T follicular helper cell (primary cell): Measurements from ENCODE around the gene RBM19.

ENCODE experiments used
- DNase-seq: peaks from one replicate; pipeline ENCODE4 v3.0.0-alpha.2; 2020; ENCODE audit warnings: low read depth

The RBM19 gene

GRCh38 chr12:113990250-113991223, 24.4 kb upstream of the RBM19 start:
- DNase-seq: no peak

- DNase-seq: no peak
These were observed 22.9 kb upstream of the RBM19 start for GRCh38 chr12:113988976-113989375.

- DNase-seq: no peak
These were observed 21.9 kb upstream of the RBM19 start for GRCh38 chr12:113988064-113988451.

GRCh38 chr12:113987261-113988063, 21.3 kb upstream of the RBM19 start:
- no peak for DNase-seq

- no peak for DNase-seq
These were observed 18.3 kb upstream of the RBM19 start for GRCh38 chr12:113984464-113984863.

- no peak for DNase-seq
These were observed 17.8 kb upstream of the RBM19 start for GRCh38 chr12:113983777-113984448.

GRCh38 chr12:113983265-113983664, 17.1 kb upstream of the RBM19 start:
- DNase-seq: no peak

GRCh38 chr12:113981876-113982275, 15.8 kb upstream of the RBM19 start:
- DNase-seq: no peak

GRCh38 chr12:113980537-113981337, 14.6 kb upstream of the RBM19 start:
- DNase-seq: no peak

- DNase-seq: no peak
These were observed 13.9 kb upstream of the RBM19 start for GRCh38 chr12:113980054-113980453.

GRCh38 chr12:113978080-113978479, 12.0 kb upstream of the RBM19 start:
- DNase-seq: no peak

- no peak for DNase-seq
These were observed 7.9 kb upstream of the RBM19 start for GRCh38 chr12:113974006-113974405.

- DNase-seq: no peak
These were observed 7.2 kb upstream of the RBM19 start for GRCh38 chr12:113973109-113973904.

- DNase-seq: no peak
These were observed 5.3 kb upstream of the RBM19 start for GRCh38 chr12:113971392-113971791.

- no peak for DNase-seq
These were observed 4.1 kb upstream of the RBM19 start for GRCh38 chr12:113970211-113970610.

GRCh38 chr12:113967368-113967767, 1.2 kb upstream of the RBM19 start:
- DNase-seq: no peak

- DNase-seq: no peak
These were observed 3.4 kb downstream of the RBM19 start for GRCh38 chr12:113962733-113963132.

- no peak for DNase-seq
These were observed 4.0 kb downstream of the RBM19 start for GRCh38 chr12:113961921-113962710.

- no peak for DNase-seq
These were observed 6.1 kb downstream of the RBM19 start for GRCh38 chr12:113960030-113960429.

- DNase-seq: no peak
These were observed 7.0 kb downstream of the RBM19 start for GRCh38 chr12:113959096-113959495.
